ENCODE results near the gene SCUBE2.

- no peak for TF ChIP-seq POLR2AphosphoS5 (IDR thresholded peaks at IDR 0.05; ENCODE audit: insufficient read depth in 1 of 2, low read depth in 1 of 2)
- TF ChIP-seq CTCF (IDR thresholded peaks at IDR 0.05), result no peak
Measured at GRCh38 chr11:9019861-9020260, 71.5 kb downstream of the SCUBE2 start.

Data from vagina (tissue), 2 donors.